Activated CD8-positive, alpha-beta memory T cell treated with anti-CD3 and anti-CD28 coated beads, Interleukin-2, amount 50 U/mL, for 48 hours (primary cell): ENCODE results near the gene CABLES2.

ENCODE experiments used
- DNase-seq: peaks from one replicate; pipeline ENCODE4 v3.0.0-alpha.2; 2020

Gene CABLES2

GRCh38 chr20:62357187-62357667, 49.9 kb downstream of the CABLES2 start:
- DNase-seq, result no peak

GRCh38 chr20:62356589-62357186, 50.4 kb downstream of the CABLES2 start:
- no peak for DNase-seq

GRCh38 chr20:62355878-62356588, 51.1 kb downstream of the CABLES2 start:
- no peak for DNase-seq

- DNase-seq, result no peak
Measured at GRCh38 chr20:62355516-62355877, 51.6 kb downstream of the CABLES2 start.

- no peak for DNase-seq
Measured at GRCh38 chr20:62354811-62355341, 52.2 kb downstream of the CABLES2 start.

GRCh38 chr20:62354031-62354808, 52.9 kb downstream of the CABLES2 start:
- DNase-seq, result no peak

- no peak for DNase-seq
Measured at GRCh38 chr20:62353289-62354030, 53.6 kb downstream of the CABLES2 start.

GRCh38 chr20:62352402-62353288, 54.4 kb downstream of the CABLES2 start:
- DNase-seq, result no peak

GRCh38 chr20:62351469-62352401, 55.4 kb downstream of the CABLES2 start:
- no peak for DNase-seq

- DNase-seq, result no peak
Measured at GRCh38 chr20:62350629-62351422, 56.3 kb downstream of the CABLES2 start.

GRCh38 chr20:62350098-62350628, 56.9 kb downstream of the CABLES2 start:
- no peak for DNase-seq

GRCh38 chr20:62349556-62350097, 57.5 kb downstream of the CABLES2 start:
- no peak for DNase-seq

- no peak for DNase-seq
Measured at GRCh38 chr20:62348604-62349003, 58.5 kb downstream of the CABLES2 start.

GRCh38 chr20:62347445-62347844, 59.6 kb downstream of the CABLES2 start:
- DNase-seq, result no peak

GRCh38 chr20:62347151-62347404, 60.0 kb downstream of the CABLES2 start:
- no peak for DNase-seq

- DNase-seq, result no peak
Measured at GRCh38 chr20:62346398-62347150, 60.5 kb downstream of the CABLES2 start.

GRCh38 chr20:62345681-62346370, 61.3 kb downstream of the CABLES2 start:
- no peak for DNase-seq

GRCh38 chr20:62344782-62345181, 62.3 kb downstream of the CABLES2 start:
- no peak for DNase-seq
